ENCODE results near the gene VANGL1.

Gene VANGL1

DNA sequence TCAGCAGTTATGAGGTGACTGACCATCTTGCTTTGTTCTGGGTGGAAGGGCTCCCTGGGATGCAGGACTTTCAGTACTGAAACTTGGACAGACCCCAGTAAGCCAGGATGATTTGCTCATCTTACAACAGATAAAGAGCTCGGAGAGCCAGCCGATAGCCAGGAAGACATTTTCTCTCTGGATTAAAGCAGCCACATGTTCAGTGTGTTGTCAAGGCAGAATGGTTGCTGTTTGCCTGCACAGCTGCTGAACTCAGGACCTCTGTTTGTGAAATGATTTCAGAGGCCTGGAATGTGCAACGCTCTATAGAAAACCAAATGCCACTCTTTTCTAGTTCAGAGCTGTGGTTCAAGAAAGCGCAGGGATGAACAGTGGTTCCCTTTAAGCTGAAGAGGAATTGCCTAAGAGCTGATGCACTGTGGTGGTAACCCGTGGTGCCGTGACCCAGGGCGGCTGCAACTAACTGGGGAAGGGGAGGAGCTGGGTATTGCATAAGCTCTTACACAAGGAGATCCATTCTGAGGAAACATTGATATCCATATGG lies 86.0 kb downstream of the VANGL1 start:
- ChIA-PET CTCF (no interaction called here), POLR2A (ENCODE audit: low non-redundant PET) (no interaction called here)
- DNase-seq (ENCODE audit: low spot score), result no peak
- no peak for TF ChIP-seq CTCF (conservative IDR thresholded peaks at IDR 0.05; ENCODE audit: low read depth)
- H3K27ac ChIP-seq, result no peak overlapping the region

GRCh38 chr1:115728341-115728740 lies 86.6 kb downstream of the VANGL1 start:
- DNase-seq (ENCODE audit: low spot score), result no peak
- POLR2A ChIA-PET (ENCODE audit: low non-redundant PET), result no interaction called here

DNA sequence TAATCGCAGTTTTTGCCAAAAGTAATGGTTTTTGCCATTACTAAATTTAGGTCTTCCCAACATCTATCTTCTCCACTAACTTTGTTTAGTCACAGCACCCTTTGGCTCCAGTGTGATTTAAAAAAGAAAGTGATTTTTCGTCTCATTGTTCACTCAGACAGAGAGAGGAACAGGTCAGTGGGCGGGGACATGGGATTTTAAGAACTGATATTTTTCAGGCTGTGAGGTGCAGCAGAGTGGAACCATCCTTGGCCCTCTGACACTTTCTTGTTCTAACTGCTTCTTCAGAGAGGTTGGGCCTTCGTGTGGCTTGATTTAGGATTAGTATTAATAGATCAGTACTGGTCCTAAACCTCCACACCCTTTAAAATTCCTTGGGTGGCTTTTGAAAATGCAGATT lies 88.0 kb downstream of the VANGL1 start:
- H3K27ac ChIP-seq, result no peak overlapping the region
- CTCF ChIA-PET, result no interaction called here
- no peak for TF ChIP-seq CTCF (conservative IDR thresholded peaks at IDR 0.05; ENCODE audit: low read depth)
- DNase-seq (ENCODE audit: low spot score), result no peak
- POLR2A ChIA-PET (ENCODE audit: low non-redundant PET), result no interaction called here

More at GRCh38 chr1:115728341-115728740, 86.6 kb downstream of the VANGL1 start:
- TF ChIP-seq CTCF (conservative IDR thresholded peaks at IDR 0.05; ENCODE audit: low read depth), result no peak
- CTCF ChIA-PET, result no interaction called here
- no peak overlapping the region for H3K27ac ChIP-seq

DNA sequence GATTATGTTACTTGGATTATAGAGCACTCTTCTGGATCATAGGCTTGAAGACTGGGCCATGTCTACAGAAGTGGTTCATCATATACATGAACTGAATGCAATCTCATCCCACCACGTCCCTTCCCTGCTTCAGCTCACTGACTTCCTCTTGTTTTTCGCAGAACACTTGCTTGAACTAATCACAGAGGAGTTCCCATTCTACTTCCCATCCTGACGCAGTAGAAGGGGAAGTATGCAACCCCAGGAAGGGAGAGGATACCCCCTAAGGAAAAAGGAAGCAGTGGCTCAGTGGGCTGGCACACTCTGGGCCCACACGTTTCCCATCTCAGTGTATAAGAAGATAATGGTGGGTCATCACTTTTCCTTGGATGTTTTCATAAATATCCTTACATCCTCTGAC lies 90.5 kb downstream of the VANGL1 start:
- no peak overlapping the region for H3K27ac ChIP-seq
- POLR2A ChIA-PET (ENCODE audit: low non-redundant PET), result no interaction called here
- CTCF ChIA-PET, result interaction anchor here (1.7 kb wide), 1 partner anchor 26 kb away, joined by 7 read pairs; no protein-coding TSS in a partner anchor
- no peak for TF ChIP-seq CTCF (conservative IDR thresholded peaks at IDR 0.05; ENCODE audit: low read depth)
- no peak for DNase-seq (ENCODE audit: low spot score)

DNA sequence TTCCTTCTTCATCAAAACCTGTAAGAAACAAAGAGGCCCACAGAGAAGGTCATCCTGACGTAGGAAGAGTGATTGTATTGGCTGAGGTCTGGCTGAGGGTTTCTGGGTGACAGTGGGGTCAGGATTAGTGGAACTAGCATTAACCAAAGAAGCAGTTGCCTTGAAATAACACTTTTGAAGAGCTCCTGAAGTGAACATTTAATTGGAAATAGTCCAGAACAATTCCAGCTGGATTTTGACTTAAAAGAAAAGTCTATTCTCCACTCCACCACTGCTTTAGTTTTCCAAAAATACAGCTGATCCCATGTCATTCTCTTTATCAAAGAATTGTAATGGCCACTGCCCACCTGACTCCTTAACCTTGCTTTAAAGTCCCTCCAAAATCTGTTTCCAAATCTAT lies 99.0 kb downstream of the VANGL1 start:
- DNase-seq (ENCODE audit: low spot score), result no peak
- H3K27ac ChIP-seq, result no peak overlapping the region
- ChIA-PET POLR2A (ENCODE audit: low non-redundant PET) (no interaction called here), CTCF (no interaction called here)
- TF ChIP-seq CTCF (conservative IDR thresholded peaks at IDR 0.05; ENCODE audit: low read depth), result no peak

GRCh38 chr1:115744646-115745275 lies 103.0 kb downstream of the VANGL1 start:
- POLR2A ChIA-PET (ENCODE audit: low non-redundant PET), result no interaction called here
- no peak overlapping the region for H3K27ac ChIP-seq
- DNase-seq (ENCODE audit: low spot score), result no peak
- CTCF ChIA-PET, result no interaction called here
- no peak for TF ChIP-seq CTCF (conservative IDR thresholded peaks at IDR 0.05; ENCODE audit: low read depth)

Data from RWPE1 (cell line).